Fibroblast of mammary gland (primary cell): ENCODE data around the gene ALOX5AP.

Experiments
- DNase-seq: peaks from one replicate; pipeline ENCODE4 v3.0.0-alpha.2; 2010; ENCODE audit warnings: low read depth
- H3K4me3 ChIP-seq: 2 replicates; pipeline ENCODE4 v1.5.1; 2011; ENCODE audit warnings: low read depth, mild to moderate bottlenecking, low read length, moderate library complexity; ENCODE audit not compliant: control insufficient read depth
- CTCF ChIP-seq: conservative IDR thresholded peaks from 2 replicates; pipeline ENCODE4 v1.5.1; 2011; ENCODE audit warnings: low read depth, low read length, inconsistent platforms; ENCODE audit not compliant: control insufficient read depth, insufficient read depth

Gene ALOX5AP

GRCh38 chr13:30796631-30797601 is 61.6 kb downstream of the ALOX5AP start:
- no peak for DNase-seq
- H3K4me3 ChIP-seq = no peak overlapping the region
- no peak for TF ChIP-seq CTCF

GRCh38 chr13:30797847-30798535 is 62.6 kb downstream of the ALOX5AP start:
- no peak for DNase-seq
- no peak overlapping the region for H3K4me3 ChIP-seq
- TF ChIP-seq CTCF = no peak

- no peak overlapping the region for H3K4me3 ChIP-seq
- DNase-seq = no peak
- TF ChIP-seq CTCF = no peak
Observed at GRCh38 chr13:30798776-30799355, 63.5 kb downstream of the ALOX5AP start.

DNA sequence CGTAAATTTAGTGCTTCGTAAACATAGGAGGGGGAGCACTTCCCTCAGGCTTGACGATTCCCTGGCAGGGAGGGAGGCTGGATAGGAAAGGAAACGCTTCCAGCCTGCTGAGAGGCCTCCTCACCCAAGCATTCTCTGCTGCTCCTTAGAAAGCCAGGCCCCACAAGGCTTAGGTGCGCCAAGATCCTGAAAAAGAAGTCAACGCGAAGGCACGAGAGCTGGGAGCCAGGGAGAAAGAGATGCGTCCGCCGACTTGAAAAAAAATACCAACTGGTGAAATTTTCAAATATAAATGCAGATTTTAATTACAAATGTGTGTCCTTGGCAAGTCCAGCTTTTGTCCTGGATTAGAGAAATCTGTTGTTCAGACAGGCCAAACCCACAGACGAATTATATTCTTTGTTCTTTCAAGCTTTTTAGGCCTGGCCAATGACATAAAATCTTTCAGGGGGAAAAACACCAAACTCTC is 64.0 kb downstream of the ALOX5AP start:
- TF ChIP-seq CTCF = no peak
- H3K4me3 ChIP-seq = no peak overlapping the region
- no peak for DNase-seq

GRCh38 chr13:30800107-30800506 is 64.8 kb downstream of the ALOX5AP start:
- DNase-seq = no peak
- H3K4me3 ChIP-seq = no peak overlapping the region
- TF ChIP-seq CTCF = no peak

- H3K4me3 ChIP-seq = no peak overlapping the region
- DNase-seq = no peak
- no peak for TF ChIP-seq CTCF
Observed at GRCh38 chr13:30802501-30802900, 67.2 kb downstream of the ALOX5AP start.
